HEK293 (cell line): Measurements from ENCODE around the gene ARL8A.

Source experiments
- CTCF ChIA-PET: fragments of 350-600 bp; formaldehyde crosslinking; extraction: SDS; loops from one replicate; lab custom pipeline; 2021; ENCODE audit warnings: antibody characterized with exemption; lab: Yijun Ruan, JAX
- POLR2A ChIA-PET: fragments of 300-600 bp; formaldehyde crosslinking; extraction: SDS; loops from one replicate; lab custom pipeline; 2020; ENCODE audit warnings: antibody characterized with exemption, inconsistent platforms; lab: Yijun Ruan, JAX
- H3K27ac ChIP-seq: fragments of 200-500 bp; sonication (Bioruptor generic); 2 replicates; pipeline ENCODE4 v1.5.1; 2014; ENCODE audit warnings: low read depth, low read length, control low read depth, inconsistent platforms; ENCODE audit errors: extremely low read depth
- H3K36me3 ChIP-seq, 2 experiments: fragments of 200-500 bp in 1 of 2; sonication (Bioruptor generic) in 1 of 2; 1 replicate in 1 of 2; 2 replicates in 1 of 2; pipeline ENCODE4 v1.5.1; 2014 to 2017; ENCODE audit warnings: inconsistent platforms in 2 of 2, low read length in 2 of 2; ENCODE audit not compliant: control insufficient read depth in 2 of 2, insufficient read depth in 1 of 2
- H3K4me1 ChIP-seq: fragments of 200-500 bp; sonication (Bioruptor generic); 2 replicates; pipeline ENCODE4 v1.5.1; 2014; ENCODE audit warnings: mild to moderate bottlenecking, low read length, inconsistent platforms; ENCODE audit not compliant: control insufficient read depth, insufficient read depth
- H3K4me3 ChIP-seq: 2 replicates; pipeline ENCODE4 v1.5.1; 2011; ENCODE audit warnings: low read depth, mild to moderate bottlenecking, control low read depth, low read length, moderate library complexity
- H3K9me3 ChIP-seq: fragments of 200-500 bp; sonication (Bioruptor generic); 2 replicates; pipeline ENCODE4 v1.5.1; 2014; ENCODE audit warnings: low read depth, low read length, inconsistent platforms; ENCODE audit not compliant: control insufficient read depth, insufficient read depth
- KLF8 ChIP-seq: fragments of 450-650 bp; formaldehyde crosslinking; IDR thresholded peaks from 2 replicates; pipeline ENCODE4 v1.5.1; 2016; ENCODE audit warnings: missing biosample characterization, missing genetic modification characterization
- RBAK ChIP-seq: fragments of 450-650 bp; formaldehyde crosslinking; IDR thresholded peaks from 2 replicates; pipeline ENCODE4 v1.5.1; 2016; ENCODE audit warnings: missing biosample characterization, missing genetic modification characterization
- TCF7L2 ChIP-seq: IDR thresholded peaks from 2 replicates; pipeline ENCODE4 v1.6.1; 2011; ENCODE audit warnings: low read depth, mild to moderate bottlenecking, inconsistent platforms, low read length, moderate library complexity, borderline replicate concordance
- WT1 ChIP-seq: fragments of 450-650 bp; formaldehyde crosslinking; IDR thresholded peaks from 2 replicates; pipeline ENCODE4 v1.5.1; 2016; ENCODE audit warnings: missing biosample characterization, missing genetic modification characterization
- ZBTB17 ChIP-seq: fragments of 450-650 bp; formaldehyde crosslinking; IDR thresholded peaks from 2 replicates; pipeline ENCODE4 v1.5.1; 2016; ENCODE audit warnings: missing biosample characterization, missing genetic modification characterization
- ZEB2 ChIP-seq: fragments of 450-650 bp; formaldehyde crosslinking; IDR thresholded peaks from 2 replicates; pipeline ENCODE4 v1.5.1; 2016; ENCODE audit warnings: missing biosample characterization, missing genetic modification characterization
- ZFP41 ChIP-seq: fragments of 450-650 bp; formaldehyde crosslinking; IDR thresholded peaks from 2 replicates; pipeline ENCODE4 v1.5.1; 2016; ENCODE audit warnings: missing biosample characterization, missing genetic modification characterization, borderline replicate concordance
- ZNF10 ChIP-seq: fragments of 450-650 bp; formaldehyde crosslinking; IDR thresholded peaks from 2 replicates; pipeline ENCODE4 v1.5.1; 2017; ENCODE audit warnings: missing biosample characterization, missing genetic modification characterization
- ZNF132 ChIP-seq: fragments of 450-650 bp; formaldehyde crosslinking; IDR thresholded peaks from 2 replicates; pipeline ENCODE4 v1.5.1; 2017; ENCODE audit warnings: missing biosample characterization, missing genetic modification characterization, borderline replicate concordance
- ZNF341 ChIP-seq: fragments of 450-650 bp; formaldehyde crosslinking; IDR thresholded peaks from 2 replicates; pipeline ENCODE4; 2016; ENCODE audit warnings: low read depth, missing biosample characterization, missing genetic modification characterization
- ZNF354C ChIP-seq: fragments of 450-650 bp; formaldehyde crosslinking; IDR thresholded peaks from 2 replicates; pipeline ENCODE4 v1.5.1; 2016; ENCODE audit warnings: missing biosample characterization, missing genetic modification characterization, low read depth, borderline replicate concordance
- ZNF404 ChIP-seq: fragments of 450-650 bp; formaldehyde crosslinking; IDR thresholded peaks from 2 replicates; pipeline ENCODE4 v1.5.1; 2017; ENCODE audit warnings: missing biosample characterization, missing genetic modification characterization
- ZNF514 ChIP-seq: fragments of 450-650 bp; formaldehyde crosslinking; IDR thresholded peaks from 2 replicates; pipeline ENCODE4 v1.5.1; 2016; ENCODE audit warnings: missing biosample characterization, missing genetic modification characterization
- ZNF580 ChIP-seq: fragments of 450-650 bp; formaldehyde crosslinking; IDR thresholded peaks from 2 replicates; pipeline ENCODE4 v1.5.1; 2016; ENCODE audit warnings: missing biosample characterization, missing genetic modification characterization
- ZNF596 ChIP-seq: fragments of 450-650 bp; IDR thresholded peaks from 2 replicates; pipeline ENCODE4 v1.5.0; 2018; ENCODE audit warnings: missing biosample characterization, mild to moderate bottlenecking, missing genetic modification characterization, moderate library complexity
- ZNF654 ChIP-seq: fragments of 450-650 bp; formaldehyde crosslinking; IDR thresholded peaks from 2 replicates; pipeline ENCODE4 v1.5.1; 2016; ENCODE audit warnings: low read depth, missing biosample characterization, missing genetic modification characterization
- ZNF670 ChIP-seq: fragments of 450-650 bp; formaldehyde crosslinking; IDR thresholded peaks from 2 replicates; pipeline ENCODE4 v1.5.1; 2016; ENCODE audit warnings: missing biosample characterization, missing genetic modification characterization, low read depth
- ZNF677 ChIP-seq: fragments of 450-650 bp; IDR thresholded peaks from 2 replicates; pipeline ENCODE4 v1.5.0; 2018; ENCODE audit warnings: missing biosample characterization, mild to moderate bottlenecking, missing genetic modification characterization, moderate library complexity
- ZNF747 ChIP-seq: fragments of 450-650 bp; formaldehyde crosslinking; IDR thresholded peaks from 2 replicates; pipeline ENCODE4 v1.5.1; 2016; ENCODE audit warnings: missing biosample characterization, missing genetic modification characterization
- ZNF768 ChIP-seq: fragments of 450-650 bp; formaldehyde crosslinking; IDR thresholded peaks from 2 replicates; pipeline ENCODE4 v1.5.1; 2018; ENCODE audit warnings: missing biosample characterization, mild to moderate bottlenecking, missing genetic modification characterization
- ZNF791 ChIP-seq: fragments of 450-650 bp; formaldehyde crosslinking; IDR thresholded peaks from 2 replicates; pipeline ENCODE4 v1.5.1; 2016; ENCODE audit warnings: missing biosample characterization, missing genetic modification characterization
- ZSCAN23 ChIP-seq: fragments of 450-650 bp; formaldehyde crosslinking; IDR thresholded peaks from 2 replicates; pipeline ENCODE4 v1.5.1; 2016; ENCODE audit warnings: missing biosample characterization, missing genetic modification characterization
- TF ChIP-seq, protein P1 (sequence below): fragments of 450-650 bp; formaldehyde crosslinking; IDR thresholded peaks from 2 replicates; pipeline ENCODE4 v1.5.1; 2016; ENCODE audit warnings: missing biosample characterization, missing genetic modification characterization, low read depth
- TF ChIP-seq, protein P2 (sequence below): fragments of 450-650 bp; formaldehyde crosslinking; IDR thresholded peaks from 2 replicates; pipeline ENCODE4 v1.5.1; 2016; ENCODE audit warnings: missing biosample characterization, missing genetic modification characterization
- TF ChIP-seq, protein P3 (sequence below): fragments of 450-650 bp; formaldehyde crosslinking; conservative IDR thresholded peaks from 2 replicates; pipeline ENCODE4 v1.5.1; 2016; ENCODE audit warnings: low read depth, missing biosample characterization, missing genetic modification characterization
- TF ChIP-seq, protein P4 (sequence below): fragments of 450-650 bp; formaldehyde crosslinking; IDR thresholded peaks from 2 replicates; pipeline ENCODE4 v1.5.1; 2016; ENCODE audit warnings: missing biosample characterization, missing genetic modification characterization
- TF ChIP-seq, protein P5 (sequence below): fragments of 450-650 bp; formaldehyde crosslinking; IDR thresholded peaks from 2 replicates; pipeline ENCODE4 v1.5.1; 2016; ENCODE audit warnings: missing biosample characterization, missing genetic modification characterization

Gene ARL8A

DNA sequence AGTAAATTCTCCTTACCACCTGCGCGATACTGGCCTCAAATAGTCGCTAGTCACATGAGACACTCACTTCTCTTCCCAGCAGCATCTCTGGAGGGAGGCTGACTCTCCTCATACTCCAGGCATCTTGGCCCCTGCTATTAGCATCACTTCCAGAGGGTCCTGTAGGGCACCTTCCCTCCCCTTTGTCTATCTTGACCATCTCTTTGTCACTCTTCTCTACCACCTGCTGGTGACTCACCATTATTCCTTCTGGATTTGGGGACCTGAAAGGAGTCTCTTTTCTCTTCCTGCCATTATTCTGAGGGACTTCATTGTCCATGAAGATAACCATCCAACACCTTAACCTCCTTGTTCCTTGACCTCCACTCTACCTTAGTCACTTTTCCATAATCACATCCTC lies 53.5 kb downstream of the ARL8A start:
- Histone ChIP-seq H3K4me3 (no peak overlapping the region), H3K4me1 (no peaks in the 10 kb centered on the region), H3K36me3 (no peaks in the 10 kb centered on the region), H3K9me3 (no peaks in the 10 kb centered on the region), H3K27ac (no peak overlapping the region)
- ChIA-PET POLR2A (no interaction called here), CTCF (interaction anchor here (0.6 to 1.5 kb wide), 2 partner anchors 56 to 92 kb away, joined by 3 to 10 read pairs; no protein-coding TSS in a partner anchor)
- TF ChIP-seq ZNF670 (no peak), ZNF10 (no peak), ZNF132 (tag by site-specific recombination) (no peak), KLF8 (tag by site-specific recombination) (no peak), ZNF768 (no peak), RBAK (no peak), ZNF580 (tag by site-specific recombination) (no peak), ZNF677 (tag by site-specific recombination) (no peak), ZBTB17 (tag by site-specific recombination) (no peak), ZNF596 (tag by site-specific recombination) (no peak), WT1 (tag by site-specific recombination) (no peak), ZNF791 (tag by site-specific recombination) (no peak), ZEB2 (tag by site-specific recombination) (peak; percentile 12; the same call in 1 of the 2 replicates), TCF7L2 (no peak), ZNF354C (tag by site-specific recombination) (no peak), ZFP41 (tag by site-specific recombination) (no peak), ZSCAN23 (no peak), ZNF747 (tag by site-specific recombination) (no peak), ZNF404 (tag by site-specific recombination) (no peak), ZNF514 (no peak), ZNF341 (tag by site-specific recombination) (no peak), ZNF654 (tag by site-specific recombination) (no peak)
- TF ChIP-seq, protein P1, sequence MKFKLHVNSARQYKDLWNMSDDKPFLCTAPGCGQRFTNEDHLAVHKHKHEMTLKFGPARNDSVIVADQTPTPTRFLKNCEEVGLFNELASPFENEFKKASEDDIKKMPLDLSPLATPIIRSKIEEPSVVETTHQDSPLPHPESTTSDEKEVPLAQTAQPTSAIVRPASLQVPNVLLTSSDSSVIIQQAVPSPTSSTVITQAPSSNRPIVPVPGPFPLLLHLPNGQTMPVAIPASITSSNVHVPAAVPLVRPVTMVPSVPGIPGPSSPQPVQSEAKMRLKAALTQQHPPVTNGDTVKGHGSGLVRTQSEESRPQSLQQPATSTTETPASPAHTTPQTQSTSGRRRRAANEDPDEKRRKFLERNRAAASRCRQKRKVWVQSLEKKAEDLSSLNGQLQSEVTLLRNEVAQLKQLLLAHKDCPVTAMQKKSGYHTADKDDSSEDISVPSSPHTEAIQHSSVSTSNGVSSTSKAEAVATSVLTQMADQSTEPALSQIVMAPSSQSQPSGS (tag by site-specific recombination) = 0 out of 2 replicates have a peak, but pooled peaks have one; percentile 8
- TF ChIP-seq, protein P2, sequence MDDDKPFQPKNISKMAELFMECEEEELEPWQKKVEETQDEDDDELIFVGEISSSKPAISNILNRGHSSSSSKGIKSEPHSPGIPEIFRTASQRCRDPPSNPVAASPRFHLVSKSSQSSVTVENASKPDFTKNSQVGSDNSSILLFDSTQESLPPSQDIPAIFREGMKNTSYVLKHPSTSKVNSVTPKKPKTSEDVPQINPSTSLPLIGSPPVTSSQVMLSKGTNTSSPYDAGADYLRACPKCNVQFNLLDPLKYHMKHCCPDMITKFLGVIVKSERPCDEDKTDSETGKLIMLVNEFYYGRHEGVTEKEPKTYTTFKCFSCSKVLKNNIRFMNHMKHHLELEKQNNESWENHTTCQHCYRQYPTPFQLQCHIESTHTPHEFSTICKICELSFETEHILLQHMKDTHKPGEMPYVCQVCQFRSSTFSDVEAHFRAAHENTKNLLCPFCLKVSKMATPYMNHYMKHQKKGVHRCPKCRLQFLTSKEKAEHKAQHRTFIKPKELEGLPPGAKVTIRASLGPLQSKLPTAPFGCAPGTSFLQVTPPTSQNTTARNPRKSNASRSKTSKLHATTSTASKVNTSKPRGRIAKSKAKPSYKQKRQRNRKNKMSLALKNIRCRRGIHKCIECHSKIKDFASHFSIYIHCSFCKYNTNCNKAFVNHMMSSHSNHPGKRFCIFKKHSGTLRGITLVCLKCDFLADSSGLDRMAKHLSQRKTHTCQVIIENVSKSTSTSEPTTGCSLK (tag by site-specific recombination) = no peak
- TF ChIP-seq, protein P3, sequence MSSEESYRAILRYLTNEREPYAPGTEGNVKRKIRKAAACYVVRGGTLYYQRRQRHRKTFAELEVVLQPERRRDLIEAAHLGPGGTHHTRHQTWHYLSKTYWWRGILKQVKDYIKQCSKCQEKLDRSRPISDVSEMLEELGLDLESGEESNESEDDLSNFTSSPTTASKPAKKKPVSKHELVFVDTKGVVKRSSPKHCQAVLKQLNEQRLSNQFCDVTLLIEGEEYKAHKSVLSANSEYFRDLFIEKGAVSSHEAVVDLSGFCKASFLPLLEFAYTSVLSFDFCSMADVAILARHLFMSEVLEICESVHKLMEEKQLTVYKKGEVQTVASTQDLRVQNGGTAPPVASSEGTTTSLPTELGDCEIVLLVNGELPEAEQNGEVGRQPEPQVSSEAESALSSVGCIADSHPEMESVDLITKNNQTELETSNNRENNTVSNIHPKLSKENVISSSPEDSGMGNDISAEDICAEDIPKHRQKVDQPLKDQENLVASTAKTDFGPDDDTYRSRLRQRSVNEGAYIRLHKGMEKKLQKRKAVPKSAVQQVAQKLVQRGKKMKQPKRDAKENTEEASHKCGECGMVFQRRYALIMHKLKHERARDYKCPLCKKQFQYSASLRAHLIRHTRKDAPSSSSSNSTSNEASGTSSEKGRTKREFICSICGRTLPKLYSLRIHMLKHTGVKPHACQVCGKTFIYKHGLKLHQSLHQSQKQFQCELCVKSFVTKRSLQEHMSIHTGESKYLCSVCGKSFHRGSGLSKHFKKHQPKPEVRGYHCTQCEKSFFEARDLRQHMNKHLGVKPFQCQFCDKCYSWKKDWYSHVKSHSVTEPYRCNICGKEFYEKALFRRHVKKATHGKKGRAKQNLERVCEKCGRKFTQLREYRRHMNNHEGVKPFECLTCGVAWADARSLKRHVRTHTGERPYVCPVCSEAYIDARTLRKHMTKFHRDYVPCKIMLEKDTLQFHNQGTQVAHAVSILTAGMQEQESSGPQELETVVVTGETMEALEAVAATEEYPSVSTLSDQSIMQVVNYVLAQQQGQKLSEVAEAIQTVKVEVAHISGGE = no peak
- TF ChIP-seq, protein P4, sequence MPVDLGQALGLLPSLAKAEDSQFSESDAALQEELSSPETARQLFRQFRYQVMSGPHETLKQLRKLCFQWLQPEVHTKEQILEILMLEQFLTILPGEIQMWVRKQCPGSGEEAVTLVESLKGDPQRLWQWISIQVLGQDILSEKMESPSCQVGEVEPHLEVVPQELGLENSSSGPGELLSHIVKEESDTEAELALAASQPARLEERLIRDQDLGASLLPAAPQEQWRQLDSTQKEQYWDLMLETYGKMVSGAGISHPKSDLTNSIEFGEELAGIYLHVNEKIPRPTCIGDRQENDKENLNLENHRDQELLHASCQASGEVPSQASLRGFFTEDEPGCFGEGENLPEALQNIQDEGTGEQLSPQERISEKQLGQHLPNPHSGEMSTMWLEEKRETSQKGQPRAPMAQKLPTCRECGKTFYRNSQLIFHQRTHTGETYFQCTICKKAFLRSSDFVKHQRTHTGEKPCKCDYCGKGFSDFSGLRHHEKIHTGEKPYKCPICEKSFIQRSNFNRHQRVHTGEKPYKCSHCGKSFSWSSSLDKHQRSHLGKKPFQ = no peak
- TF ChIP-seq, protein P5, sequence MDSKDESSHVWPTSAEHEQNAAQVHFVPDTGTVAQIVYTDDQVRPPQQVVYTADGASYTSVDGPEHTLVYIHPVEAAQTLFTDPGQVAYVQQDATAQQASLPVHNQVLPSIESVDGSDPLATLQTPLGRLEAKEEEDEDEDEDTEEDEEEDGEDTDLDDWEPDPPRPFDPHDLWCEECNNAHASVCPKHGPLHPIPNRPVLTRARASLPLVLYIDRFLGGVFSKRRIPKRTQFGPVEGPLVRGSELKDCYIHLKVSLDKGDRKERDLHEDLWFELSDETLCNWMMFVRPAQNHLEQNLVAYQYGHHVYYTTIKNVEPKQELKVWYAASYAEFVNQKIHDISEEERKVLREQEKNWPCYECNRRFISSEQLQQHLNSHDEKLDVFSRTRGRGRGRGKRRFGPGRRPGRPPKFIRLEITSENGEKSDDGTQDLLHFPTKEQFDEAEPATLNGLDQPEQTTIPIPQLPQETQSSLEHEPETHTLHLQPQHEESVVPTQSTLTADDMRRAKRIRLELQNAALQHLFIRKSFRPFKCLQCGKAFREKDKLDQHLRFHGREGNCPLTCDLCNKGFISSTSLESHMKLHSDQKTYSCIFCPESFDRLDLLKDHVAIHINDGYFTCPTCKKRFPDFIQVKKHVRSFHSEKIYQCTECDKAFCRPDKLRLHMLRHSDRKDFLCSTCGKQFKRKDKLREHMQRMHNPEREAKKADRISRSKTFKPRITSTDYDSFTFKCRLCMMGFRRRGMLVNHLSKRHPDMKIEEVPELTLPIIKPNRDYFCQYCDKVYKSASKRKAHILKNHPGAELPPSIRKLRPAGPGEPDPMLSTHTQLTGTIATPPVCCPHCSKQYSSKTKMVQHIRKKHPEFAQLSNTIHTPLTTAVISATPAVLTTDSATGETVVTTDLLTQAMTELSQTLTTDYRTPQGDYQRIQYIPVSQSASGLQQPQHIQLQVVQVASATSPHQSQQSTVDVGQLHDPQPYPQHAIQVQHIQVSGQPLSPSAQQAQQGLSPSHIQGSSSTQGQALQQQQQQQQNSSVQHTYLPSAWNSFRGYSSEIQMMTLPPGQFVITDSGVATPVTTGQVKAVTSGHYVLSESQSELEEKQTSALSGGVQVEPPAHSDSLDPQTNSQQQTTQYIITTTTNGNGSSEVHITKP (tag by site-specific recombination) = peak; percentile 7; the same call in 1 of the 2 replicates
